Activated CD4-positive, alpha-beta T cell treated with anti-CD3 and anti-CD28 coated beads for 24 hours (primary cell): ENCODE measurements around the gene COX10.

ENCODE experiments used
- DNase-seq, 2 donors: peaks; one replicate each; pipeline ENCODE4 v3.0.0-alpha.2; 2020; ENCODE audit warnings: low read depth in 2 of 2

COX10 gene

GRCh38 chr17:14070344-14070984 lies 1.2 kb downstream of the COX10 start:
- DNase-seq, result no peak

GRCh38 chr17:14072881-14073280 lies 3.6 kb downstream of the COX10 start:
- DNase-seq, result no peak

GRCh38 chr17:14078027-14078426 lies 8.7 kb downstream of the COX10 start:
- no peak for DNase-seq

GRCh38 chr17:14080847-14081251 lies 11.5 kb downstream of the COX10 start:
- DNase-seq, result no peak

GRCh38 chr17:14082848-14083247 lies 13.5 kb downstream of the COX10 start:
- no peak for DNase-seq

GRCh38 chr17:14084955-14085354 lies 15.7 kb downstream of the COX10 start:
- no peak for DNase-seq

- DNase-seq, result no peak
Measured at GRCh38 chr17:14086189-14086588, 16.9 kb downstream of the COX10 start.

- no peak for DNase-seq
Measured at GRCh38 chr17:14089179-14089578, 19.9 kb downstream of the COX10 start.

GRCh38 chr17:14091367-14091766 lies 22.1 kb downstream of the COX10 start:
- no peak for DNase-seq

GRCh38 chr17:14092808-14093207 lies 23.5 kb downstream of the COX10 start:
- no peak for DNase-seq

- no peak for DNase-seq
Measured at GRCh38 chr17:14094676-14095601, 25.6 kb downstream of the COX10 start.

GRCh38 chr17:14095631-14096030 lies 26.3 kb downstream of the COX10 start:
- no peak for DNase-seq

- no peak for DNase-seq
Measured at GRCh38 chr17:14098246-14098645, 28.9 kb downstream of the COX10 start.

GRCh38 chr17:14101976-14102375 lies 32.7 kb downstream of the COX10 start:
- no peak for DNase-seq

GRCh38 chr17:14103836-14104235 lies 34.5 kb downstream of the COX10 start:
- DNase-seq, result no peak

- DNase-seq, result no peak
Measured at GRCh38 chr17:14104734-14105133, 35.4 kb downstream of the COX10 start.

- no peak for DNase-seq
Measured at GRCh38 chr17:14107889-14108288, 38.6 kb downstream of the COX10 start.

GRCh38 chr17:14112407-14112806 lies 43.1 kb downstream of the COX10 start:
- DNase-seq, result no peak

- no peak for DNase-seq
Measured at GRCh38 chr17:14113137-14113536, 43.8 kb downstream of the COX10 start.

- no peak for DNase-seq
Measured at GRCh38 chr17:14116263-14117024, 47.1 kb downstream of the COX10 start.

GRCh38 chr17:14118951-14119350 lies 49.6 kb downstream of the COX10 start:
- no peak for DNase-seq

GRCh38 chr17:14119546-14119945 lies 50.2 kb downstream of the COX10 start:
- DNase-seq, result no peak
